Measurements from ENCODE around the gene LRBA.
"Not testable (repeated sequence)": the region's sequence is repeated elsewhere in the genome, so short reads cannot be mapped to it uniquely, and the experiment has no call there.

Gene LRBA

GRCh38 chr4:150562751-150563150 is 452.3 kb downstream of the LRBA start:
- DNase-seq (ENCODE audit: low spot score): no peak

GRCh38 chr4:150562250-150562649 is 452.8 kb downstream of the LRBA start:
- no peak for DNase-seq (ENCODE audit: low spot score)

GRCh38 chr4:150561143-150561737 is 453.8 kb downstream of the LRBA start:
- DNase-seq (ENCODE audit: low spot score): no peak

- not testable (repeated sequence) for DNase-seq (ENCODE audit: low spot score)
These were observed 457.3 kb downstream of the LRBA start for GRCh38 chr4:150557811-150558210.

GRCh38 chr4:150547154-150547838 is 467.8 kb downstream of the LRBA start:
- DNase-seq (ENCODE audit: low spot score): no peak

- DNase-seq (ENCODE audit: low spot score): no peak
These were observed 468.8 kb downstream of the LRBA start for GRCh38 chr4:150546286-150546685.

GRCh38 chr4:150543042-150543441 is 472.0 kb downstream of the LRBA start:
- DNase-seq (ENCODE audit: low spot score): no peak

- no peak for DNase-seq (ENCODE audit: low spot score)
These were observed 473.4 kb downstream of the LRBA start for GRCh38 chr4:150541681-150542080.

GRCh38 chr4:150540959-150541360 is 474.1 kb downstream of the LRBA start:
- DNase-seq (ENCODE audit: low spot score): no peak

- no peak for DNase-seq (ENCODE audit: low spot score)
These were observed 474.5 kb downstream of the LRBA start for GRCh38 chr4:150540536-150540935.

- not testable (repeated sequence) for DNase-seq (ENCODE audit: low spot score)
These were observed 477.2 kb downstream of the LRBA start for GRCh38 chr4:150537911-150538310.

- DNase-seq (ENCODE audit: low spot score): no peak
These were observed 480.3 kb downstream of the LRBA start for GRCh38 chr4:150534818-150535217.

- DNase-seq (ENCODE audit: low spot score): no peak
These were observed 481.4 kb downstream of the LRBA start for GRCh38 chr4:150533673-150534072.

- DNase-seq (ENCODE audit: low spot score): no peak
These were observed 489.7 kb downstream of the LRBA start for GRCh38 chr4:150525321-150525868.

GRCh38 chr4:150518559-150518958 is 496.5 kb downstream of the LRBA start:
- no peak for DNase-seq (ENCODE audit: low spot score)

GRCh38 chr4:150515135-150515534 is 499.9 kb downstream of the LRBA start:
- no peak for DNase-seq (ENCODE audit: low spot score)

GRCh38 chr4:150514709-150515108 is 500.4 kb downstream of the LRBA start:
- no peak for DNase-seq (ENCODE audit: low spot score)

GRCh38 chr4:150510176-150510865 is 504.8 kb downstream of the LRBA start:
- DNase-seq (ENCODE audit: low spot score): no peak

- DNase-seq (ENCODE audit: low spot score): not testable (repeated sequence)
These were observed 507.4 kb downstream of the LRBA start for GRCh38 chr4:150507656-150508055.

- no peak for DNase-seq (ENCODE audit: low spot score)
These were observed 513.1 kb downstream of the LRBA start for GRCh38 chr4:150501983-150502382.

GRCh38 chr4:150501009-150501727 is 513.9 kb downstream of the LRBA start:
- DNase-seq (ENCODE audit: low spot score): no peak

GRCh38 chr4:150497612-150498011 is 517.5 kb downstream of the LRBA start:
- no peak for DNase-seq (ENCODE audit: low spot score)
